Lower leg skin (tissue), 3 donors: ENCODE data around the gene CCDC181.

Source experiments
- CTCF ChIP-seq, 3 donors: fragments of 450-650 bp; IDR thresholded peaks; one replicate each; pipeline ENCODE4 v1.5.1; 2016; ENCODE audit warnings: antibody characterized with exemption in 3 of 3, mild to moderate bottlenecking in 3 of 3, moderate library complexity in 2 of 3
- POLR2A ChIP-seq, 2 donors: fragments of 450-650 bp; IDR thresholded peaks; one replicate each; pipeline ENCODE4 v1.6.1; 2016 to 2017; ENCODE audit warnings: antibody characterized with exemption in 2 of 2, mild to moderate bottlenecking in 1 of 2, moderate library complexity in 1 of 2

GRCh38 chr1:169421309-169421708, 6.0 kb downstream of the CCDC181 start:
- TF ChIP-seq POLR2A (IDR thresholded peaks at IDR 0.05) (no peak), CTCF (IDR thresholded peaks at IDR 0.05) (no peak)
